ENCODE measurements around the gene GLRA1.

GRCh38 chr5:151787817-151788216, 136.8 kb downstream of the GLRA1 start:
- TF ChIP-seq, protein P1, sequence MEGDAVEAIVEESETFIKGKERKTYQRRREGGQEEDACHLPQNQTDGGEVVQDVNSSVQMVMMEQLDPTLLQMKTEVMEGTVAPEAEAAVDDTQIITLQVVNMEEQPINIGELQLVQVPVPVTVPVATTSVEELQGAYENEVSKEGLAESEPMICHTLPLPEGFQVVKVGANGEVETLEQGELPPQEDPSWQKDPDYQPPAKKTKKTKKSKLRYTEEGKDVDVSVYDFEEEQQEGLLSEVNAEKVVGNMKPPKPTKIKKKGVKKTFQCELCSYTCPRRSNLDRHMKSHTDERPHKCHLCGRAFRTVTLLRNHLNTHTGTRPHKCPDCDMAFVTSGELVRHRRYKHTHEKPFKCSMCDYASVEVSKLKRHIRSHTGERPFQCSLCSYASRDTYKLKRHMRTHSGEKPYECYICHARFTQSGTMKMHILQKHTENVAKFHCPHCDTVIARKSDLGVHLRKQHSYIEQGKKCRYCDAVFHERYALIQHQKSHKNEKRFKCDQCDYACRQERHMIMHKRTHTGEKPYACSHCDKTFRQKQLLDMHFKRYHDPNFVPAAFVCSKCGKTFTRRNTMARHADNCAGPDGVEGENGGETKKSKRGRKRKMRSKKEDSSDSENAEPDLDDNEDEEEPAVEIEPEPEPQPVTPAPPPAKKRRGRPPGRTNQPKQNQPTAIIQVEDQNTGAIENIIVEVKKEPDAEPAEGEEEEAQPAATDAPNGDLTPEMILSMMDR (conservative IDR thresholded peaks at IDR 0.05; ENCODE audit: low read depth, low read length): no peak
- no peak for TF ChIP-seq EZH2 (IDR thresholded peaks at IDR 0.05; ENCODE audit: low read length, unreplicated experiment)
